ENCODE data around the gene CABP4.

CABP4 gene

GRCh38 chr11:67499808-67500483 is 44.8 kb downstream of the CABP4 start:
- no peak for DNase-seq

GRCh38 chr11:67500484-67500821 is 45.3 kb downstream of the CABP4 start:
- DNase-seq = no peak

- DNase-seq = no peak
Observed at GRCh38 chr11:67500831-67501715, 45.9 kb downstream of the CABP4 start.

- no peak for DNase-seq
Observed at GRCh38 chr11:67501854-67502253, 46.7 kb downstream of the CABP4 start.

- no peak for DNase-seq
Observed at GRCh38 chr11:67502328-67502979, 47.3 kb downstream of the CABP4 start.

- no peak for DNase-seq
Observed at GRCh38 chr11:67503119-67504004, 48.2 kb downstream of the CABP4 start.

- peak; percentile 38 for DNase-seq
Observed at GRCh38 chr11:67504005-67504949, 49.1 kb downstream of the CABP4 start.

- DNase-seq = peak; percentile 54
Observed at GRCh38 chr11:67504950-67505581, 49.9 kb downstream of the CABP4 start, which contains the start of gene PITPNM1. TSS of gene PITPNM1 (minus strand) at chr11:67505363. CDS start at chr11:67504180, 1,183 bp downstream.

GRCh38 chr11:67505605-67506396 is 50.6 kb downstream of the CABP4 start:
- DNase-seq = peak; percentile 79

GRCh38 chr11:67506426-67507051 is 51.4 kb downstream of the CABP4 start:
- DNase-seq = no peak

GRCh38 chr11:67507242-67507863 is 52.2 kb downstream of the CABP4 start:
- no peak for DNase-seq

- peak; percentile 100 for DNase-seq
Observed at GRCh38 chr11:67507864-67508485, 52.8 kb downstream of the CABP4 start, which contains the start of gene CDK2AP2. TSS of gene CDK2AP2 (minus strand) at chr11:67508162. CDS start at chr11:67508082, 80 bp downstream.

- peak; percentile 96 for DNase-seq
Observed at GRCh38 chr11:67508486-67509121, 53.5 kb downstream of the CABP4 start.

- no peak for DNase-seq
Observed at GRCh38 chr11:67510023-67510345, 54.8 kb downstream of the CABP4 start.
